ENCODE results near the gene MR1.
A peak's percentile ranks its signal among the peaks of the same experiment; 100 is the strongest.
"Not testable (repeated sequence)": the region's sequence is repeated elsewhere in the genome, so short reads cannot be mapped to it uniquely, and the experiment has no call there.

MR1 gene

DNA sequence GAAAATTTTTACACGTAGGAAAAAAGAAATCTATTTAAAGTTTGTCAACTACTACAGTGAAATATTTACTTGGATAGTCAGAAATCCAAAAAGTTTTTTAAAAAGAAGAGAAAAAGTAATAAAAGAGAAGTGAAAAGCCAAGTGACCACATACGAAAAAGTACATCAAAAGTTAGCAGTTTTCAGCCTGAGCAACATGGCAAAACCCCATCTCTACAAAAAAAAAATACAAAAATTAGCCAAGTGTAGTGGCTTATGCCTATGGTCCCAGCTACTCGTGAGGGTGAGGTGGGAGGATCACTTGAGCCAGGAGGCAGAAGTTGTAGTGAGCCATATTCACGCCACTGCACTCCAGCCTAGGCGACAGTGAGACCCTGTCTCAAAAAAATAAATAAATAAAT lies 5.2 kb upstream of the MR1 start:
- no peak for DNase-seq (ENCODE audit: low read depth in 2 of 2)

DNA sequence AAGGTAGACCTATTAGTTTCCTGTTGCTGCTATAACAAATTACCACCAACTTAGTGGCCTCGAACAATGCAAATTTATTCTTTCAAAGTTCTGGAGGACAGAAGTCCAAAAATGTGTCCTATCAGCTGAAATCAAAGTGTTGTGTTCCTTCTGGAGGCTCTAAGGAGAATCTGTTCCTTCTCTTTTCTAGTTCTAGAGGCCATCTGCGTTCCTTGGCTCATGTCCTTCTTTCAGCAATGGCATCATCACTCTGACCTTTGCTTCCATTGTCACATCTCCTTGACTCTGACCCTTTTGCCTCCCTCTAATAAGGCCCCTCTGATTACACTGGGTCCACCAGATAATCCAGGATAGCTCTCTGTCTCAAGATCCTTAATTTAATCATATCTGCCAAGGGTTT lies 1.2 kb upstream of the MR1 start:
- no peak for DNase-seq (ENCODE audit: low read depth in 2 of 2)

DNA sequence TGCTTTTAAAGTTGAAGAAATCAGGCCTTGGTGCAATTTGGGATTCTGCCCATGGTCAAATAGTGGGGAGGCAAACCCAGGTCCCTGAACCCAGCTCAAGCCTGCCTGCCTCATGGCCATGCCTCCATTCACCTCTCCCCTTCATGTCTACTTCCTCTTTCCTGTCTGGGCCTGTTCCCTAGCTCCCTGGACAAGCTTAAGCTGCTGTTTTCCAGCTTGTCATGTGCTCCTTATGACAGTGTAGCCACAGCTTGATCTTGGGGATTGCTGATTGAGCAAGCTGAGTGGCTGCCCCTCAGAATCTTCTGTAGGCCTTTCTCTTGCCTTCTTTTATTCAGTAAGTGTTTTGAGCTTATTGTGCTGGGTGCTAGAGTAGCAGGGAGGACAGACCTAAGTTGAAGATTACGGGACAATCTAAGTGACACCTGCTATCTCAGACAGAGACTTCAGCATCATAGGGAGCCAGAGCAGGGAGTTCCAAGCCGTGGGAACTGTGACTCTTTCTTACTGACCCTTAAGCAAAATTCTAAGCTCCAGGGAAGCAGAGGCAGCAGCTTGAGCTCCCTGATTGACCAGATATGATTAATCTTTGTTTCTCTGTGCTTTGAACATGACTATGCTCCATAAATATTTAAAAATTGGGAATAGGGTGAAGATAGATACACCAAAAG lies 520 bp upstream of the MR1 start:
- no peak for DNase-seq (ENCODE audit: low read depth in 2 of 2)

DNA sequence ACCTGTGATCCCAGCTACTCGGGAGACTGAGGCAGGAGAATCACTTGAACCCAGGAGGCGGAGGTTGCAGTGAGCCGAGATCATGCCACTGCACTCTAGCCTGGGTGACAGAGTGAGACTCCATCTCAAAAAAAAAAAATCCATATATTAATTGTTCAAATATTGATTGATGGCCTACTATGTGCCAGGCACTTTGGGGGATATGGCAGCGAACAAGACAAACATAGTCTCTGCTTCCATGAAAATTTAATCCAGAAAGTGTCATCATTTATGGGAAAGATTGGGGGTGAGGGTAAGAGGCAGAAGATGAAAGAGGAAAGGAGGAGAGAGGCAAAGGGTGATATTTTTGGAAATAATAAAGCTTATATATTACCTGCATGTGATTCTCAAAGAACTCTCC lies 1.4 kb downstream of the MR1 start:
- DNase-seq (ENCODE audit: low read depth in 2 of 2), result not testable (repeated sequence)

DNA sequence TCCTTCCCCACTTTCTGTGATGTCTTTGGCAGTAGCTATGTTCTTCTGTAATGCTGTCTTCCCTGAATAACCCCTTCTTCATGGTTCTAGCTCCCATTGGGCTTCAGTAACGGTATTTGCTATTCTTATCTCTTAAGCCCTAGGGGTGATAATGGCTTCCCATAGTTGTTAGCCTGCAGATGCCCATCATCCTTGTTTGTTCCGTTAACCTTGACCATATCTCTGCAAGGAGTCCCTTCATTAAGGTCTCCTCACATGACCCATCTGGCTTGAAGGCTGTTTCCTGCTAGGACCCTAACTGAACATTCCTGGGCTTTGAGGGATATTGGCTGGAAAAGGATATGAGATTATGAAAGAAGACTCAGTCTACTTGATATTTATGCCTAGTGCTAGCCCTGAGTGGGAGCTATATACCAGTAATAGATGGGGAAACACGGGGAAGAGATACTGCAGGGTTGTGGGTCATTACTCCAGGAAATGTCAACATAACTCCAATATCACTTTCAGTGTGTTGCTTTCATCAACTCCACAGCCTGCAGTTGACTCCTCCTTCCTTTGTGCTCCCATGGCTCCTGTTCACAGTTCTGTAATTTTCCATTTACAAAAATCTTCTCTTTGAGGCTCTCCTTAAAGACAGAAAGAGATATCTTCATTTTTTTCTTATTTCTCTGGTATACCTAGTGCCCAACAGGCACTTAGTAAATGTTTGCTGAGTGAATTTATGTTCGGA lies 2.5 kb downstream of the MR1 start:
- no peak for DNase-seq (ENCODE audit: low read depth in 2 of 2)

DNA sequence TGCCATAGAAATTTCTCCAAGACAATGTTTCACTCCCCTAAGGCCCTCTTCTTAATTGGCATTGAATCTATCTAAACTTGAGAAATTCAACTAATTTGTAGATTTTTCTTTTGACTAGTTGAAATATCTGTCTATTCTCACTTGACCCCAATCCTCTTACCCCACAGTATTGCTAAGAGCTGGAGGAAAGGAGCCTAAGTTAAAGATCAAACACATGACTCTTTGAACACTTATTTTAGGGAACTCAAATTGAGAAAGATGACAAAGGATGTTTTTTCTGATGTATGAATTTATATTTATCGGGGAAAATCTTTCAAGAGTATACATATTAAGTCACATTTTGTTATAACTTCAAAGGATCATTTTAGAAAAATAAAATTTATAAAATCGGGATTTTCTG lies 3.6 kb downstream of the MR1 start:
- DNase-seq (ENCODE audit: low read depth in 2 of 2), result no peak

DNA sequence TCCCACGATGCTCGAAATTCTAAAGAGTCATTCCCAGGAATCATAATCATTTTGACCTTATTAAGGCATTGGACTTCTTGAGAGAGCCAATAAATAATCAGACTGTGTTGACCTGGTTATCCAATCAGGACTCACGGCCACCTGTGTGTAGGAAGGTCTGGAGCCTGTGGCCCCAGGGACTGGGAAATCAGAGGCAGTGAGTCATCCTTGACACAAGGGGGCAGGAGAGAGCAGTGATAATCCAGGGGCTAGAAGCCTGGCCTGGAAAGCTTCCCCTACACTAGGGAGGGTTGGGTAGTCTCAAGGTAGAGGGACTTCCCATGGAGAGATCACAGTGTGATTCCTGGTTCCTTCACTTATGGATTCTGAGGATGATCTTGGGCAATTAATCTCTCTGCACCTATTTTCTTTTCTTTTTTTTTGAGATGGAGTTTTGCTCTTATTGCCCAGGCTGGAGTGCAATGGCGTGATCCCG lies 4.7 kb downstream of the MR1 start:
- peak; percentile 26 to 48 for DNase-seq (ENCODE audit: low read depth in 2 of 2)

DNA sequence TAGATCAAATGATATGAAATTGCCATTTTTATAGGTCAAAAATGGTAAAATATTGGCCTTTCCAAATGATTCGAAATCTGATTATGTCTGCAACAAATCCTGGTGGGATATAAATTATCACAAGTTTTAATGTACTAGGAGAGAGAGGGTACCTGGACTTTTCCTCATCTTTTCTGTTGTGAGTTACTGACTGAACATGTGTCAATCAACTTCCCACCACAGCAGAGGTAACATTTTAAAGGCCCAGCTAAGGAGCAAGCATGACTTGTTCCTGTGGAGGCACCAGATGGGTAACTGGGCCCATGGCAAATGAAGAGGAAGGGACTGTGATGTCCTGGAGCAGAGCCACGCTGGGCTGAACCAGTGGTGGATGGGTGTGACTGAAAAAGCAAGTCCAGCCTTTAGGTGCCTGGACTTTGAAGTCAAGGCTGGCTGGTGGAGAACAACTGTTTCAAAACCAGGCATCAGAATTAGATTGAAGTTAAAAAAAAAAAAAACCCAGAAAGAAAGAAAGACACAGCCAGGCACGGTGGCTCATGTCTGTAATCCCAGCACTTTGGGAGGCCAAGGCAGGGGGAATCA lies 6.6 kb downstream of the MR1 start:
- DNase-seq (ENCODE audit: low read depth in 2 of 2), result no peak

DNA sequence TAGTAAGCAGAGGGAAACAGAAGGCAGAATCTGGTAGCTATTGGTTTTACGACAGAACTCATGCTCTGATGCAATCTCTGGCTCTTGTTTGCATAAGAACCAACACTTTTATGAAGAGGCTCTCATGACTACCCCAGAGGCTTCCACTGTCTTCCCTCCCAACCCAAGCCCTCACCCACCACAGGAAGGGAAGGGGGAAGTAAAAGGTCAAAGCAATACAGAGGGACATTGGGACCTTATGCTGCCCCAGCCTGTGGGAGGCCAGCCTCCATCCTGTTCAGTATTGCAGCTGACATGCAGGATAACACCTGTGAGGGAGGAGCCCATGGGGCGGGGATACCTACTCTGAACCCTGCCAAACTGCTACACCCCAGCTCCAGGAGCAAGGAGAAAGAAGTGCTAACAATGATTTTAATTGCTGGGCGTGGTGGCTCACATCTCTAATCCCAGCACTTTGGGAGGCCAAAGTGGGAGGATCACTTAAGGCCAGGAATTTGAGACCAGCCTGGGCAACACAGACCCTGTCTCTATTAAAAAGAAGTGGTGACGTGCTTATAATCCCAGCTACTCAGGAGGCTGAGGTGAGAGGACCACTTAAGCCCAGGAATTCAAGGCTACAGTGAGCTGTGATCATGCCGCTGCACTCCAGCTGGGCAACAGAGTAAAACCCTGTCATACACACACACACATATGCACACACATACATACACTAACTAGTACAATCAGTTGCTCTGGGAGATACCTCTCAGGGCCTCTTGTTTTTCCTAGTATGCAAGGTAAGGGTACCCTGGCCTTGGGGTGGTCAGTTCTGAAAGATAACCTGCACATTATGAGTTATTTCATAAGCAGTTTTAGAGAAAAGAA lies 9.5 kb downstream of the MR1 start:
- no peak for DNase-seq (ENCODE audit: low read depth in 2 of 2)

DNA sequence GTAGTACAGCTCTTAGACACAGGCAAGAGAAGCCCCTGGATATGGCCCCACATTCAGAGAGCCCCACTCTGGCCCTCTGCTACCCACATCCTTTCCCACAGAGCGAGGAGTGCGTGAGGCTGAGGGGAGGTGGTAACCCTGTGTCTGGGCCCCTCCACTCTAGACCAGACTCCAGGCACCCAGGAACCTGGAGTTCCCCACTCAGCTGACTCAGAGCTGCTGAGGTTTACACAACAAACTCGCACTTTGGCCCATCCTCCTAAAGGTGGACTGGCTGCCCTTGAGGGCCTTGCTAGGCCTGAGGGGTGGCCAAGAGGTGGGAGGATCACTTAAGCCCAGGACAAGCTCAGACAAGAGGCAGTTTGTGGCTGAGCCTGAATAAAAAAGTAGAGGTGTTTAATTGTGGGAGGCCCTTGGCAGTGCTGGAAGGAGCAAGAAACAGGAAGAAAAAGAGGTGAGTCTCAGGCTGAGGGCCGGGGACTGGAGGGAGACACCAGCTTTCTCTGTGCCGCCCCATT lies 10.7 kb downstream of the MR1 start:
- DNase-seq (ENCODE audit: low read depth in 2 of 2), result peak; percentile 12 to 33

DNA sequence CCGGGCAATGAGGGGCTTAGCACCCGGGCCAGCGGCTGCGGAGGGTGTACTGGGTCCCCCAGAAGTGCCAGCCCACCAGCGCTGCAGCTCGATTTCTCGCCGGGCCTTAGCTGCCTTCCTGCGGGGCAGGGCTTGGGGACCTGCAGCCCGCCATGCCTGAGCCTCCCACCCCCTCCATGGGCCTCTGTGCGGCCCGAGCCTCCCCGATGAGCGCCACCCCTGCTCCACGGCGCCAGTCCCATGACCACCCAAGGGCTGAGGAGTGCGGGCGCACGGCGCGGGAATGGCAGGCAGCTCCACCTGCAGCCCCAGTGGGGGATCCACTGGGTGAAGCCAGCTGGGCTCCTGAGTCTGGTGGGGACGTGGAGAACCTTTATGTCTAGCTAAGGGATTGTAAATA lies 12.2 kb downstream of the MR1 start:
- not testable (repeated sequence) for DNase-seq (ENCODE audit: low read depth in 2 of 2)

DNA sequence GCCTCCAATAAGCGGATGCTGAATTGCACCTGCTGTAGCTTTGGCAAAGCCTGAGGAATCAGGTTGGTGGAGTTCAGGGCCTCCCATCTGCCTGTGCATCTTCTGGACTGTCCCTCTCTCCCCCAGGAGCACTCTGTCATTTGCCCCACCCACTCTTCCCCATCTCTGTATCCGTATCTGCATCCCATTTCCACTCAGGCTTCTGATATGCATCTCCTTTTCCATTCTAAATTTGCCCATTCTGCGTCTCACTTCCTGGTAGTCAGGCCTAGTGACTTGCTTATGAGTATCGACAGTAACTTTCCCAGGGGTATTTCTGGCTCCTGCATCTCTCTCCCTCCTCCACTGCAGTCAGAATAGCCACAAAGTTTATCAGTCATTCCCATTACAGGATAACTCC lies 15.6 kb downstream of the MR1 start:
- DNase-seq (ENCODE audit: low read depth in 2 of 2), result no peak

DNA sequence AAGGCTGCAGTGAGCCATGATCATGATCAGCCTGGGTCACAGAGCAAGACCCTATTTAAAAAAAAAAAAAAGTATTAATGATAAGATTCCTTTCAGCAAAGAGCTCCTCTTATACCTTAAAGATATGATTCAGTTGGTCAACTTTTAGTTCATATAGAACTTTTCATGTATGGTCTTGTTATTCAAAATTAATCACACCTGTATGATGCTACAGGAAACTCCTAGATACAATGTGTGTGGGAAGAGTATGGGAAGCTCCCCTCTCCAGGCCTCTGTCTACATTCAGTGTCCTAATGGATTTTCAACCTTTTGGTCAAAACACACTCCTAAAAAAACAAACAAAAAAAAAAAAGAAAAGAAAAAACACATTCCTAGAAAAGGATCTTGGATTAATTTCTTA lies 17.1 kb downstream of the MR1 start:
- no peak for DNase-seq (ENCODE audit: low read depth in 2 of 2)

DNA sequence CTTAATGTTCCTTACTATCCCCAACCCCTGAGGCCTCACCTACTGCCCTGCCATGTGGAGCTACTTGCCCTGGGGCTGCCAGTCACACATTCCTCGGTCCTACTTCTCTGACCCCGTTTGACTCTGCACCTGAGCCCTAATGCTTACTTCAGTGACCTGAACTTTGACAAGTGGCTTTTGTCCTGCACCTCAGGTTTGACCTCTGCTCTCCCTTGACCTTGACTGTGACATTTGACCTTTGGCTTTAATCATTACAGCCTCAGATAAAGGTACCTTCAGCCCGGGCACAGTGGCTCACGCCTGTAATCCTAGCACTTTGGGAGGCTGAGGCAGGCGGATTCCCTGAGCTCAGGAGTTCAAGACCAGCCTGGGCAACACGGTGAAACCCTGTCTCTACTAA lies 22.8 kb downstream of the MR1 start:
- DNase-seq (ENCODE audit: low read depth in 2 of 2), result no peak

DNA sequence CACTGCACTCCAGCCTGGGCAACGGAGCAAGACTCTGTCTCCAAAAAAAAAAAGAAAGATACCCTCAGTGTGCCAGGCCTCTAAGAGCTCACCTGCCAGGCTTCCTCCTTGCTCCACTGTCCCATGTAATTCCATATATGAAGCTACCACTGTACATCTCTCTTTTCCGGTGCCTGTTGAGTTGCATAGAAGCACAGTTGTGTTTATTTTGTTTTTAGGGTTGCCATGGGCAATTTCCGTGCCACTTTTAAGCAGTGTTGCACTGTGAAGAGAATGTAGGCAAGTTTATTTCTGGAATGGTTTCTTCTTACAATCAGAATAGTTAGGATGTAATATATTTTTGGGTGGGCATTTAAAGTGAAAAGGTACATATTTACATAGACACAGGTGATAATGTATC lies 23.3 kb downstream of the MR1 start:
- no peak for DNase-seq (ENCODE audit: low read depth in 2 of 2)

DNA sequence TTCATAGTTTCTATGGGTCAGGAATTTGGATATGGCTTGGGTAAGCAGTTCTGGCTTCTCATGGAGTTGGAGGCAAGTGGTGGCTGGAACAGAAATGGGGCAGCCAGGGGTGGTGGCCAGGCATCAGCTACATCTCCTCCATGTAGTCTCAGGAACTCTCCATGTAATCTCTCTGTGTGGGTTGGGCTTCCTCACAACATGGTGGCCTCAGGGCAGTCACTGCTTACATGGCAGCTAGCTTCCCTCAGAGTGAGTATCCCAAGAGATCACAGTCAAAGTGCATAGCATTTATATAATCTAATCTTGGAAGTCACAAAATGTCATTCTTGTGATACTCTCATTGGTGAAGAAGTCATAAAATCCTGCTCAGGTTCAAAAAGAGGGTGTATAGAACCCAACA lies 25.7 kb downstream of the MR1 start:
- DNase-seq (ENCODE audit: low read depth in 2 of 2), result no peak

DNA sequence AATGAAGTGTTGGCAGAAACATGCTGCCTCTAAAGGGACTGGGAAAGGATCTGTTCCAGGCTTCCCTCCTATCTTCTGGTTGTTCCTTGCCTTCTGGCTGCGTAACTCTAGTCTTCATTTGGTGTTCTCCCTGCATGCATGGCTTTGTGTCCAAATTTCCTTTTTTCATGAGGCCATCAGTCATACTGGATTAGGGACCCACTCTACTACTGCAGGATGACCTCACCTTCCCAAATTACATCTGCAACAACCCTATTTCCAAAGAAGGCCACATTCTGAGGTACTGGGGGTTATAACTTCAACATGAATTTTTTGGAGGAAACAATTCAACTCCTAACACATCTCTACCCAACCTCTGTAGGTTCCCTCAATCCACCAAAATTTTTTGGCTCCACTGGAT lies 26.3 kb downstream of the MR1 start:
- no peak for DNase-seq (ENCODE audit: low read depth in 2 of 2)

DNA sequence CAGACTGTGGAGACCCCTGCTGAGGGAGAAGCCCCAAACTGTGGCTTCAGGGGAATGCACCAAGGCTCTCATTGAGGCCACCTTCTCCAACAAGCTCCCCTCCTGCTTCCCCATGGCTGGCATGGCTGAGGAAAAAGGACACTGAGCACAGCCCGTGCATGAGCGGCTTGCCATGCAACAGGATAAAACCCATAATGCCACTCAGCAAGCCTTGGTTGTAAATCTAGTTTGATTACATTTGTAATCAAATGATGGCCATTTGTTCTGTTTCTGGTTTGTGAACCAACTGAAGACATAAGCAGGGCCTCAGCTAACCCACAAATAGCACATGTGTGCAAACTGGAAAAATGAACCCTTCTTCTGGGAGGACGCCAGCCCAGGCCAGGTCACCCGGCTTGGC lies 27.2 kb downstream of the MR1 start:
- not testable (repeated sequence) for DNase-seq (ENCODE audit: low read depth in 2 of 2)

DNA sequence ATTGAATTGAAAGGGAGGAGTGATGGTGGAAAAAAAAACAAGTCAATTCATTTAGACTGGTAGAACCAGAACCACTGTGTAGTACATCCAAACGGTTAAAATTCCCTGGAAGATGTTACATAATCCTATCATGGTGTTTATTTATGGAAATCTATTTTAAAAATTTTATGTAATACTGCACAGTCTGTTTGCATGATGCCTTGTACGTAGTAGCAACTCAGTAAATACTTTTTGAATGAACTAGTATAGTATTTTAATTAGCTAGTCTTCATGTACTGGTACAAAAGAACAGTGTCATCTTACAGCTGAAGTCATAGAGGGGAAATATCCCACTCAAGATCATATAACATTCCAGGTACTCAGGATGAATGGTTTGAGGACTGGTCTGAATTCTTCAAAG lies 27.7 kb downstream of the MR1 start:
- DNase-seq (ENCODE audit: low read depth in 2 of 2), result no peak

DNA sequence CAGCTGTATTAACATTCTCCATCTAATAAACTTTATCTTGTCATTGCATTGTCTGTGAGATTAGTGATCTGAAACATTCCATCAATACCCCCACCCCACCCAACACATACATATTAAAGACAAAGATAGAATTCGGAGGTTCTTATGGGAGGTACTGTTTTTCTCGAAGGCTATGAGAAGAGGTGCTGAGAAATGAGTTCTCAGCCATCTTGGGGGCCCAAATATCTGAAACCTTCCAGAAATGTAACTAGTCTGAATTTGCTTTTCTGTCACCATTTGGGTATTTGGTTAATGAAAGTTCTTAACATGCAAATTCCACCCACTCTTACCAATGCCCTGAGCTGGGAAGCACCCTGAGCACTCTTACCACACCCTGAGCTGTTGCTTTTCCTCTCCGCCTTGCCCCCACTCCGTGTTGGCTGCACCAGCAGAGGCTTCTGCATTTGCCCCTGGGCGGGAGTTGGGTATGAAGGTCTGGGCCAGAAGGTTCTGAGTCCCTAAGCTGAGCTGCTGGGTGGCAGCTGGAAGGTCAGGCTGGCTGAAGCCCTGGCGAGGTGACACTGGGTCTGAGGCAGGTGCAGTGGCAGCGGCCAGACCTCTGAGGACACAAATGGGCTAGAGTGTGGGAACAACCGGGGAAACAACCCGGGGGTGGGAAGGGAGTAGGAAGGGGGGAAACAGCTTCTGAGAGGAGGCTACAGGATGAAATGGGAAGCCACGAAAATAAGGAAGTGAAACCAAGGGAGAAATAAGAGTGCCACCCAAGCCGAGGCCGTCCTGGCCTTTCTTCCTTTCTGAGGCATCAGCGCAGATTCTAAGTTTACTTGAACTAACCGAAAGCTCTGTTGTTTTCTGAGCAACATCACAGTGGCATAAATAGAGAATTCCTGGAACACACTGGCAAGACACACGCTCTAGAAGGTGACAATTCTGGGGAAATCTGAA lies 28.4 kb downstream of the MR1 start:
- DNase-seq (ENCODE audit: low read depth in 2 of 2), result no peak
